K562 (cell line): Measurements from ENCODE around the gene PARK7. TPM values are rescaled to one million over a fixed set of nuclear protein-coding genes. Genes with fewer than 3 reads are reported as not detected.

Source experiments
- ARID1B ChIP-seq: fragments of 450-650 bp; IDR thresholded peaks from 2 replicates; pipeline ENCODE4 v1.6.1; 2016; ENCODE audit warnings: antibody characterized with exemption, mild to moderate bottlenecking, inconsistent platforms
- CBX5 ChIP-seq: IDR thresholded peaks from 2 replicates; pipeline ENCODE4 v1.6.1; 2014; ENCODE audit warnings: low read depth, borderline replicate concordance
- CC2D1A ChIP-seq: fragments of 450-650 bp; IDR thresholded peaks from 2 replicates; pipeline ENCODE4 v1.6.1; 2017; ENCODE audit warnings: mild to moderate bottlenecking
- CREM ChIP-seq: IDR thresholded peaks from 2 replicates; pipeline ENCODE4 v1.6.1; 2014; ENCODE audit warnings: antibody characterized with exemption, low read depth
- FOXK2 ChIP-seq, 2 experiments: fragments of 450-650 bp; IDR thresholded peaks in 1 of 2; conservative IDR thresholded peaks in 1 of 2; 2 replicates each; pipeline ENCODE4 v1.6.1; 2016; ENCODE audit warnings: low read depth in 2 of 2, mild to moderate bottlenecking in 1 of 2
- MTF1 ChIP-seq: fragments of 250-450 bp; sonication (Bioruptor Pico); IDR thresholded peaks from 2 replicates; pipeline ENCODE4 v1.9.0; 2021; ENCODE audit warnings: moderate library complexity, mild to moderate bottlenecking, inconsistent platforms, borderline replicate concordance
- MYNN ChIP-seq, 2 experiments: sonication (generic); formaldehyde crosslinking in 1 of 2; IDR thresholded peaks; 2 replicates each; pipeline versions ENCODE4 v1.5.0 to v1.6.1; 2016 to 2020; ENCODE audit warnings: antibody characterized with exemption in 1 of 2, missing genetic modification reagents in 1 of 2
- NRF1 ChIP-seq, 2 experiments: fragments of 450-650 bp; IDR thresholded peaks in 1 of 2; conservative IDR thresholded peaks in 1 of 2; 2 replicates each; pipeline ENCODE4 v1.6.1; 2014; ENCODE audit warnings: mild to moderate bottlenecking in 2 of 2
- PHB2 ChIP-seq: fragments of 450-650 bp; IDR thresholded peaks from 2 replicates; pipeline ENCODE4 v1.6.1; 2017; ENCODE audit warnings: low read depth
- polyA plus RNA-seq, 8 experiments: library from polyadenylated mRNA; depleted of rRNA in 4 of 8; stranded (reverse) in 5 of 8; unstranded in 3 of 8; fragments of >200 nt; fragmentation: Nextera tagmentation in 2 of 8; fragmentation: Illumina TruSeq in 1 of 8; extraction: Ambion mirVana in 2 of 8; extraction: Trizol in 1 of 8; gene quantifications; 2 replicates each; pipeline versions ENCODE4 v1.2.1 to v1.2.3, GENCODE V29; 2011 to 2014; ENCODE audit warnings: inconsistent platforms in 1 of 8, missing spikeins in 1 of 8
- total RNA-seq, 7 experiments: library from RNA; depleted of rRNA in 6 of 7; stranded (reverse); fragments of >200 nt in 6 of 7; fragmentation: Illumina TruSeq in 2 of 7; extraction: Trizol in 2 of 7; gene quantifications; 2 replicates each; pipeline versions ENCODE4 v1.2.1 to v1.2.3, GENCODE V29; 2011 to 2021; ENCODE audit warnings: low replicate concordance in 1 of 7
- TF ChIP-seq, protein P1 (sequence below): fragments of 450-650 bp; IDR thresholded peaks from 2 replicates; pipeline ENCODE4 v1.6.1; 2016; ENCODE audit warnings: antibody characterized with exemption
- TF ChIP-seq, protein P2 (sequence below), 2 experiments: fragments of 450-650 bp; formaldehyde crosslinking in 1 of 2; IDR thresholded peaks; 2 replicates each; pipeline versions ENCODE4 v1.4.0 to v1.6.1; 2014 to 2020; ENCODE audit warnings: mild to moderate bottlenecking in 2 of 2, borderline replicate concordance in 1 of 2, low read depth in 1 of 2
- TF ChIP-seq, protein P3 (sequence below), 3 experiments: fragments of 200-800 bp in 1 of 3; sonication (Bioruptor generic) in 1 of 3; sonication (generic) in 1 of 3; formaldehyde crosslinking in 1 of 3; IDR thresholded peaks; 2 replicates each; pipeline versions ENCODE4 v1.6.1 to v1.8.0; 2016 to 2022; ENCODE audit warnings: mild to moderate bottlenecking in 2 of 3, missing compliant biosample characterization in 2 of 3, missing genetic modification characterization in 2 of 3, missing genetic modification reagents in 1 of 3

The PARK7 gene
- total and polyA plus RNA-seq, 9 of the 15 experiments (the other 6 are each of a cell fraction or from before 2014, with no cell fraction given) = 374 to 1,298 (median 484) TPM

DNA sequence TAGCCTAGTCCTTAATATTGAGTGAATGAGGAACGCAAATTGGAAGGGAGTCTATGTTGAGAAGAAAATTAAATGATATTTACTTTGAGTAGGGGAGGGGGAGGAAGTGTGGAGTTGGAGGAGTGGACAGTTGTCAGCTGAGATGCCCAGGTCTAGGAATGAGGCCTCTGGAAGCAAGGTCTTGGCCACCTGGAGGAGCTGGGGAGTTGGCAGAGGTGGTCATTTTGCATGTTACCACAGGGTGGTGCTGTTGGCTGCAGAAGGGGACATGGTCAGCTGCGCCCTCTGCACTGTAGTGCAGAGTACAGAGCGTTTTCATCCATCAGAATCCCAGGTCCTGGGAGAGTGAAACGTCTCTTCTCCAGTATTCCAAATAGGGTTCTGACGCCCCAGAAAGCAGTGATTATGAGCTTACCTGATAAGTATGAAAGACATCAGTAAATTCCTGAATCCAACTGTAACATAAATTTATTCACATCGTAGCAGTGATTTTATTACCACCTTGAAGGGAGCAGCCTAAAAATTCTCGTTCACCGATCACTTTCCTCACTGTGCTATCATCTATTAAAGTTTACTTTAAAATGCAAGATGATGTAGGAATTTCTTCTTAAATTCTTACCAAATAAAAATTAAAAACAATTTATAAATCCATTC, 13.8 kb downstream of the PARK7 start (continued):
- TF ChIP-seq, protein P1, sequence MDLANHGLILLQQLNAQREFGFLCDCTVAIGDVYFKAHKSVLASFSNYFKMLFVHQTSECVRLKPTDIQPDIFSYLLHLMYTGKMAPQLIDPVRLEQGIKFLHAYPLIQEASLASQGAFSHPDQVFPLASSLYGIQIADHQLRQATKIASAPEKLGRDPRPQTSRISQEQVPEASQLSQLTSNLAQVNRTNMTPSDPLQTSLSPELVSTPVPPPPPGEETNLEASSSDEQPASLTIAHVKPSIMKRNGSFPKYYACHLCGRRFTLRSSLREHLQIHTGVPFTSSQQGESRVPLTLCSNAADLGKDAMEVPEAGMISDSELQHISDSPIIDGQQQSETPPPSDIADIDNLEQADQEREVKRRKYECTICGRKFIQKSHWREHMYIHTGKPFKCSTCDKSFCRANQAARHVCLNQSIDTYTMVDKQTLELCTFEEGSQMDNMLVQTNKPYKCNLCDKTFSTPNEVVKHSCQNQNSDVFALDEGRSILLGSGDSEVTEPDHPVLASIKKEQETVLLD = no peak
- TF ChIP-seq ARID1B (0 out of 2 replicates have a peak, but pooled peaks have one; percentile 9), CC2D1A (0 out of 2 replicates have a peak, but pooled peaks have one; percentile 42), MYNN (IDR thresholded peaks at IDR 0.05) (peak; percentile 66; the same call in 1 of the 2 replicates), MYNN (CRISPR knock-in tag; IDR thresholded peaks at IDR 0.05) (no peak), PHB2 (no peak), MTF1 (CRISPR knock-in tag) (no peak), NRF1 (conservative IDR thresholded peaks at IDR 0.05 in 1 of 2, IDR thresholded peaks at IDR 0.05 in 1 of 2) (0 out of 4 replicates have a peak, but pooled peaks of 1 of the 2 experiments have one; percentile 13), CREM (peak; percentile 56), FOXK2 (conservative IDR thresholded peaks at IDR 0.05 in 1 of 2, IDR thresholded peaks at IDR 0.05 in 1 of 2; ENCODE audit: low read depth in 2 of 2) (0 out of 4 replicates have a peak, but pooled peaks of 1 of the 2 experiments have one; percentile 33), CBX5 (0 out of 2 replicates have a peak, but pooled peaks have one; percentile 28)
- TF ChIP-seq, protein P2, sequence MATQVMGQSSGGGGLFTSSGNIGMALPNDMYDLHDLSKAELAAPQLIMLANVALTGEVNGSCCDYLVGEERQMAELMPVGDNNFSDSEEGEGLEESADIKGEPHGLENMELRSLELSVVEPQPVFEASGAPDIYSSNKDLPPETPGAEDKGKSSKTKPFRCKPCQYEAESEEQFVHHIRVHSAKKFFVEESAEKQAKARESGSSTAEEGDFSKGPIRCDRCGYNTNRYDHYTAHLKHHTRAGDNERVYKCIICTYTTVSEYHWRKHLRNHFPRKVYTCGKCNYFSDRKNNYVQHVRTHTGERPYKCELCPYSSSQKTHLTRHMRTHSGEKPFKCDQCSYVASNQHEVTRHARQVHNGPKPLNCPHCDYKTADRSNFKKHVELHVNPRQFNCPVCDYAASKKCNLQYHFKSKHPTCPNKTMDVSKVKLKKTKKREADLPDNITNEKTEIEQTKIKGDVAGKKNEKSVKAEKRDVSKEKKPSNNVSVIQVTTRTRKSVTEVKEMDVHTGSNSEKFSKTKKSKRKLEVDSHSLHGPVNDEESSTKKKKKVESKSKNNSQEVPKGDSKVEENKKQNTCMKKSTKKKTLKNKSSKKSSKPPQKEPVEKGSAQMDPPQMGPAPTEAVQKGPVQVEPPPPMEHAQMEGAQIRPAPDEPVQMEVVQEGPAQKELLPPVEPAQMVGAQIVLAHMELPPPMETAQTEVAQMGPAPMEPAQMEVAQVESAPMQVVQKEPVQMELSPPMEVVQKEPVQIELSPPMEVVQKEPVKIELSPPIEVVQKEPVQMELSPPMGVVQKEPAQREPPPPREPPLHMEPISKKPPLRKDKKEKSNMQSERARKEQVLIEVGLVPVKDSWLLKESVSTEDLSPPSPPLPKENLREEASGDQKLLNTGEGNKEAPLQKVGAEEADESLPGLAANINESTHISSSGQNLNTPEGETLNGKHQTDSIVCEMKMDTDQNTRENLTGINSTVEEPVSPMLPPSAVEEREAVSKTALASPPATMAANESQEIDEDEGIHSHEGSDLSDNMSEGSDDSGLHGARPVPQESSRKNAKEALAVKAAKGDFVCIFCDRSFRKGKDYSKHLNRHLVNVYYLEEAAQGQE (IDR thresholded peaks at IDR 0.05; ENCODE audit: borderline replicate concordance) = peak; percentile 76
- TF ChIP-seq, protein P2 (CRISPR knock-in tag; IDR thresholded peaks at IDR 0.05; ENCODE audit: low read depth) = no peak
- TF ChIP-seq, protein P3, sequence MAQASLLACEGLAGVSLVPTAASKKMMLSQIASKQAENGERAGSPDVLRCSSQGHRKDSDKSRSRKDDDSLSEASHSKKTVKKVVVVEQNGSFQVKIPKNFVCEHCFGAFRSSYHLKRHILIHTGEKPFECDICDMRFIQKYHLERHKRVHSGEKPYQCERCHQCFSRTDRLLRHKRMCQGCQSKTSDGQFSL (CRISPR knock-in tag; IDR thresholded peaks at IDR 0.05) = 0 out of 2 replicates have a peak, but pooled peaks have one; percentile 24
- TF ChIP-seq, protein P3 (tag; IDR thresholded peaks at IDR 0.05) = no peak
